B cell (primary cell): ENCODE results near the gene CRAT. TPM values are rescaled to one million over a fixed set of nuclear protein-coding genes. Genes with fewer than 3 reads are reported as not detected.

ENCODE experiments used
- ATAC-seq: fragments of 200-7000 bp; cut with Tn5 transposase; one replicate; pipeline ENCODE4 v1.10.0; 2021; ENCODE audit warnings: low read depth, mild to moderate bottlenecking, moderate number of reproducible peaks, moderate library complexity
- CTCF ChIA-PET: fragments of 350-600 bp; sonication (Branson Sonifier 250); formaldehyde crosslinking; loops from one replicate; lab custom pipeline; 2021; ENCODE audit warnings: antibody characterized with exemption, inconsistent platforms; lab: Charles Lee
- POLR2A ChIA-PET: fragments of 350-600 bp; sonication (Branson Sonifier 250); formaldehyde crosslinking; loops from one replicate; lab custom pipeline; 2021; ENCODE audit warnings: antibody characterized with exemption; lab: Charles Lee
- DNase-seq: peaks from one replicate; pipeline ENCODE4 v3.0.0; 2013
- H2AFZ ChIP-seq: 2 replicates; pipeline ENCODE4 v1.6.1; 2012; ENCODE audit warnings: mild to moderate bottlenecking, low read depth, low read length; ENCODE audit not compliant: insufficient read depth, poor library complexity, severe bottlenecking
- H3K27ac ChIP-seq, 2 donors: 1 replicate in 1 of 2; 2 replicates in 1 of 2; pipeline ENCODE4 v1.5.1; 2012 to 2013; ENCODE audit warnings: low read length in 2 of 2, mild to moderate bottlenecking in 2 of 2, moderate library complexity in 1 of 2
- H3K27me3 ChIP-seq, 4 experiments: fragments of 200-600 bp in 1 of 4; sonication (generic) in 1 of 4; replicated peaks in 1 of 4; 1 replicate in 2 of 4; 2 replicates in 2 of 4; pipeline versions ENCODE4 v1.6.1 to v1.7.0; 2013 to 2016; ENCODE audit warnings: low read length in 3 of 4, mild to moderate bottlenecking in 2 of 4, mixed read lengths in 1 of 4, moderate library complexity in 1 of 4; ENCODE audit not compliant: insufficient read depth in 4 of 4, control insufficient read depth in 3 of 4; ENCODE audit errors: control extremely low read depth in 1 of 4
- H3K36me3 ChIP-seq, 2 experiments: replicated peaks in 1 of 2; 1 replicate in 1 of 2; 2 replicates in 1 of 2; pipeline versions ENCODE4 v1.6.1 to v1.7.1; 2013; ENCODE audit warnings: low read length in 1 of 2; ENCODE audit not compliant: insufficient read depth in 2 of 2, control insufficient read depth in 1 of 2; ENCODE audit errors: control extremely low read depth in 1 of 2, extremely low read depth in 1 of 2
- H3K4me1 ChIP-seq, 2 donors: fragments of 200-600 bp in 1 of 2; sonication (generic) in 1 of 2; 1 replicate in 1 of 2; 2 replicates in 1 of 2; pipeline versions ENCODE4 v1.5.1 to v1.6.1; 2013 to 2017; ENCODE audit warnings: low read length in 2 of 2; ENCODE audit not compliant: control insufficient read depth in 2 of 2, insufficient read depth in 2 of 2
- H3K4me2 ChIP-seq: replicated peaks from 2 replicates; pipeline ENCODE3; 2012; ENCODE audit warnings: mild to moderate bottlenecking, low read depth, low read length; ENCODE audit not compliant: poor library complexity, severe bottlenecking
- H3K4me3 ChIP-seq, 5 experiments: fragments of 200-600 bp in 1 of 5; sonication (generic) in 1 of 5; 1 replicate in 3 of 5; 2 replicates in 2 of 5; pipeline versions ENCODE4 v1.5.1 to v1.7.0; 2011 to 2016; ENCODE audit warnings: low read length in 4 of 5, mild to moderate bottlenecking in 4 of 5, low read depth in 2 of 5, control low read depth in 1 of 5, moderate library complexity in 1 of 5; ENCODE audit not compliant: insufficient read depth in 1 of 5; ENCODE audit errors: control extremely low read depth in 1 of 5, extremely low read depth in 1 of 5
- H3K79me2 ChIP-seq: fragments of 200-600 bp; sonication (generic); one replicate; pipeline ENCODE4 v1.6.0; 2016; ENCODE audit warnings: low read length; ENCODE audit not compliant: control insufficient read depth, insufficient read depth
- H3K9ac ChIP-seq: fragments of 200-600 bp; sonication (generic); 2 replicates; pipeline ENCODE4 v1.6.1; 2017; ENCODE audit warnings: mild to moderate bottlenecking, low read length, moderate library complexity
- H3K9me3 ChIP-seq, 3 donors: one replicate each; pipeline versions ENCODE4 v1.6.1 to v1.7.1; 2013; ENCODE audit warnings: low read length in 2 of 3; ENCODE audit not compliant: control insufficient read depth in 2 of 3, insufficient read depth in 1 of 3; ENCODE audit errors: control extremely low read depth in 1 of 3
- H4K20me1 ChIP-seq: 2 replicates; pipeline ENCODE4 v1.6.0; 2012; ENCODE audit warnings: mild to moderate bottlenecking, low read length; ENCODE audit not compliant: insufficient read depth, control insufficient read depth, poor library complexity, severe bottlenecking
- H3K27ac Mint-ChIP-seq: one replicate; pipeline ENCODE4 v1.8.0; 2021; ENCODE audit warnings: mixed read lengths
- H3K27me3 Mint-ChIP-seq: one replicate; pipeline ENCODE4 v1.8.0; 2021; ENCODE audit warnings: mixed read lengths
- H3K4me1 Mint-ChIP-seq: one replicate; pipeline ENCODE4 v1.8.0; 2021; ENCODE audit warnings: mixed read lengths
- H3K4me3 Mint-ChIP-seq: one replicate; pipeline ENCODE4 v1.8.0; 2021; ENCODE audit warnings: mixed read lengths
- H3K9me3 Mint-ChIP-seq: one replicate; pipeline ENCODE4 v1.8.0; 2022; ENCODE audit warnings: mixed read lengths; ENCODE audit not compliant: insufficient read depth
- EZH2 ChIP-seq: IDR thresholded peaks from 2 replicates; pipeline ENCODE4 v1.6.1; 2012; ENCODE audit warnings: borderline replicate concordance, low read depth, mild to moderate bottlenecking, moderate library complexity, low read length; ENCODE audit not compliant: insufficient read depth, poor library complexity, severe bottlenecking
- WGBS: methylation state at CpG from one replicate; pipeline ENCODE4 v1.1.5; 2013; ENCODE audit warnings: missing lambda C conversion rate; ENCODE audit not compliant: insufficient coverage; 5-methylcytosine and 5-hydroxymethylcytosine counted together
- intact Hi-C: fragments of 100-400 bp; cut with micrococcal nuclease; formaldehyde crosslinking; loops from one replicate; pipeline ENCODE4 v1.10.0; 2022
- polyA plus RNA-seq: library from polyadenylated mRNA; depleted of rRNA; stranded (reverse); fragments of >200 nt; gene quantifications from 2 replicates; pipeline ENCODE4 v1.2.3, GENCODE V29; 2012
- total RNA-seq, 2 donors: library from RNA; stranded (reverse); fragments of 120-200 nt in 1 of 2; gene quantifications; 1 replicate in 1 of 2; 2 replicates in 1 of 2; pipeline versions ENCODE4 v1.2.3 to v1.2.4, GENCODE V29; 2013 to 2022
- TF ChIP-seq, protein P1 (sequence below): fragments of 200-600 bp; IDR thresholded peaks from one replicate; pipeline ENCODE4 v1.8.0; 2022; ENCODE audit warnings: antibody characterized with exemption, mild to moderate bottlenecking

CRAT gene
- total and polyA plus RNA-seq, 2 donors (not counting 1 experiment from before 2014, with no cell fraction given): 8.0 to 14.1 TPM

DNA sequence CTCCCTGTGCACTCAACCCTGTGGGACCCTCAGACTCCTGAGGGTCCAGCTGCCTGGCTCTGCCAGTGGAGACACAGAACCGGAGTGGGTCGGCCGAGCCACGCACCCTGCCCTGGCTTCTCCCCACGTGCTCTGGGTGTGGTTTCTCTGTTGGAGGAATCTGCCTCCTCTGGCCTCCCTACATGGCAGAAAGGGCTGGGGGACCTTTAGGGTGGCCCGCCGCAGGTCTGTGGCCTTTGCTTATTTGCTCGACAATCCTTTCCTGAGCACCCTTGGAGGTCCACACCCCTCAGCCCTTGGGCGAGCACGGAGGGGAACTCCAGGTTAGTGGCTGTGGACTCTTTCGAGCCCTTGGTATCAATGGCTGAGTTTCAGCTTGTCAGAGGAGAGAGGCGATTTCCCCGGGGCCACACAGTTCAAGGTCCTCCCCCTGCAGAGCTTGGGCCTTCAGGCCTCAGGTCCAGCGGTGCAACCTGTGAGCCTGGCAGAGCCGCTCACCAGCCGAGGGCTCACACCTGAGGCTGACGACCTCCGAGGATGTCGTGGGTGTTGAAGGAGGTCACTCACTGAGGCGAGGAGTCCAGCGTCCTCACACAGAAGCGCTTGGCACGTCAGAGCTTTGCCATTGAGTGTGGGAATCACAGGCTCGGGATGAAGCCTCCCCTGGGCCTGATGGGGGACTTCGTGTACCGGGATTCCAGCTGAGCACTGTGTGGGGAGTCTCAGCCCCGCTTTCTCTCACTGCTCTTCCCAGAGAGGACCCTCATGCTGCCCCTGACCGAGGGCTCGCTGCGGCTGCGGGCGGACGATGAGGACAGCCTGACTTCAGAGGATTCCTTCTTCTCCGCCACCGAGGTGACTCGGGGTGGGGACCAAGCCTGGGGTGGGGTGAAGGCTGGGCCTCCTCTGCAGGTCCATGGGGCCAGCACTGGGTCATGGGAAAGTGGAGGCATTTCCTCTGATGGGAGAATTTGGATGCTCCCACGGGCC lies 50.5 kb downstream of the CRAT start:
- intact Hi-C loops: no loop called here
- Mint-ChIP-seq H3K27ac (no peak overlapping the region), H3K4me1 (no peaks in the 10 kb centered on the region), H3K9me3 (no peaks in the 10 kb centered on the region), H3K4me3 (no peak overlapping the region), H3K27me3 (no peaks in the 10 kb centered on the region)
- H3K4me2 ChIP-seq: no peak overlapping the region
- H3K79me2 ChIP-seq: no peaks in the 10 kb centered on the region
- H3K4me3 ChIP-seq: no peak overlapping the region
- no peaks in the 10 kb centered on the region for H3K4me1 ChIP-seq
- H3K36me3 ChIP-seq: peaks cover 0 to 48% of the 10 kb centered on the region in 2 experiments
- TF ChIP-seq, protein P1, sequence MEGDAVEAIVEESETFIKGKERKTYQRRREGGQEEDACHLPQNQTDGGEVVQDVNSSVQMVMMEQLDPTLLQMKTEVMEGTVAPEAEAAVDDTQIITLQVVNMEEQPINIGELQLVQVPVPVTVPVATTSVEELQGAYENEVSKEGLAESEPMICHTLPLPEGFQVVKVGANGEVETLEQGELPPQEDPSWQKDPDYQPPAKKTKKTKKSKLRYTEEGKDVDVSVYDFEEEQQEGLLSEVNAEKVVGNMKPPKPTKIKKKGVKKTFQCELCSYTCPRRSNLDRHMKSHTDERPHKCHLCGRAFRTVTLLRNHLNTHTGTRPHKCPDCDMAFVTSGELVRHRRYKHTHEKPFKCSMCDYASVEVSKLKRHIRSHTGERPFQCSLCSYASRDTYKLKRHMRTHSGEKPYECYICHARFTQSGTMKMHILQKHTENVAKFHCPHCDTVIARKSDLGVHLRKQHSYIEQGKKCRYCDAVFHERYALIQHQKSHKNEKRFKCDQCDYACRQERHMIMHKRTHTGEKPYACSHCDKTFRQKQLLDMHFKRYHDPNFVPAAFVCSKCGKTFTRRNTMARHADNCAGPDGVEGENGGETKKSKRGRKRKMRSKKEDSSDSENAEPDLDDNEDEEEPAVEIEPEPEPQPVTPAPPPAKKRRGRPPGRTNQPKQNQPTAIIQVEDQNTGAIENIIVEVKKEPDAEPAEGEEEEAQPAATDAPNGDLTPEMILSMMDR: no peak
- no peak for TF ChIP-seq EZH2
- H3K9me3 ChIP-seq: no peaks in the 10 kb centered on the region
- POLR2A ChIA-PET: no interaction called here
- no peak overlapping the region for H3K27ac ChIP-seq
- no peaks in the 10 kb centered on the region for H3K27me3 ChIP-seq
- no peak overlapping the region for H3K9ac ChIP-seq
- no peak for ATAC-seq
- no peak for DNase-seq
- CTCF ChIA-PET: no interaction called here
- no peaks in the 10 kb centered on the region for H4K20me1 ChIP-seq
- WGBS: 98% methylated on average over 37 of the region's 37 CpGs
- H2AFZ ChIP-seq: no peak overlapping the region
